Pons (tissue), 1 donor: Measurements from ENCODE around the gene ATXN7L1.
"Not testable (repeated sequence)": the region's sequence is repeated elsewhere in the genome, so short reads cannot be mapped to it uniquely, and the experiment has no call there.

Experiments used
- DNase-seq: peaks from one replicate; pipeline ENCODE4 v3.0.0-alpha.2; 2016; ENCODE audit warnings: low spot score

The ATXN7L1 gene

GRCh38 chr7:105703207-105703930 is 173.0 kb downstream of the ATXN7L1 start:
- peak; percentile 59 for DNase-seq

GRCh38 chr7:105699568-105700236 is 176.7 kb downstream of the ATXN7L1 start:
- no peak for DNase-seq

- DNase-seq: no peak
These were observed 177.9 kb downstream of the ATXN7L1 start for GRCh38 chr7:105698531-105698930.

- DNase-seq: no peak
These were observed 178.6 kb downstream of the ATXN7L1 start for GRCh38 chr7:105697753-105698152.

- not testable (repeated sequence) for DNase-seq
These were observed 179.2 kb downstream of the ATXN7L1 start for GRCh38 chr7:105697169-105697568.

GRCh38 chr7:105693576-105693975 is 182.8 kb downstream of the ATXN7L1 start:
- DNase-seq: no peak

- peak; percentile 67 for DNase-seq
These were observed 184.5 kb downstream of the ATXN7L1 start for GRCh38 chr7:105691680-105692564.

GRCh38 chr7:105691082-105691679 is 185.2 kb downstream of the ATXN7L1 start:
- peak; percentile 20 for DNase-seq

GRCh38 chr7:105690325-105690945 is 186.0 kb downstream of the ATXN7L1 start:
- no peak for DNase-seq

- no peak for DNase-seq
These were observed 187.2 kb downstream of the ATXN7L1 start for GRCh38 chr7:105689067-105689819.

- no peak for DNase-seq
These were observed 187.8 kb downstream of the ATXN7L1 start for GRCh38 chr7:105688617-105689016.

- DNase-seq: no peak
These were observed 191.2 kb downstream of the ATXN7L1 start for GRCh38 chr7:105685161-105685560.

GRCh38 chr7:105682341-105683060 is 193.9 kb downstream of the ATXN7L1 start:
- no peak for DNase-seq

GRCh38 chr7:105680505-105681187 is 195.8 kb downstream of the ATXN7L1 start:
- no peak for DNase-seq

GRCh38 chr7:105678811-105679495 is 197.4 kb downstream of the ATXN7L1 start:
- peak; percentile 52 for DNase-seq

- DNase-seq: no peak
These were observed 198.4 kb downstream of the ATXN7L1 start for GRCh38 chr7:105677817-105678573.

- DNase-seq: no peak
These were observed 199.0 kb downstream of the ATXN7L1 start for GRCh38 chr7:105677410-105677730.

GRCh38 chr7:105675934-105676371 is 200.4 kb downstream of the ATXN7L1 start:
- DNase-seq: no peak
